Measurements from ENCODE around the gene TYW1B. TPM values are rescaled to one million over a fixed set of nuclear protein-coding genes. Genes with fewer than 3 reads are reported as not detected.
"Not testable (repeated sequence)": the region's sequence is repeated elsewhere in the genome, so short reads cannot be mapped to it uniquely, and the experiment has no call there.

The TYW1B gene
- total and polyA plus RNA-seq, 2 donors (not counting 3 experiments of a cell fraction or from before 2014, with no cell fraction given) = 0.69 to 2.7 TPM

DNA sequence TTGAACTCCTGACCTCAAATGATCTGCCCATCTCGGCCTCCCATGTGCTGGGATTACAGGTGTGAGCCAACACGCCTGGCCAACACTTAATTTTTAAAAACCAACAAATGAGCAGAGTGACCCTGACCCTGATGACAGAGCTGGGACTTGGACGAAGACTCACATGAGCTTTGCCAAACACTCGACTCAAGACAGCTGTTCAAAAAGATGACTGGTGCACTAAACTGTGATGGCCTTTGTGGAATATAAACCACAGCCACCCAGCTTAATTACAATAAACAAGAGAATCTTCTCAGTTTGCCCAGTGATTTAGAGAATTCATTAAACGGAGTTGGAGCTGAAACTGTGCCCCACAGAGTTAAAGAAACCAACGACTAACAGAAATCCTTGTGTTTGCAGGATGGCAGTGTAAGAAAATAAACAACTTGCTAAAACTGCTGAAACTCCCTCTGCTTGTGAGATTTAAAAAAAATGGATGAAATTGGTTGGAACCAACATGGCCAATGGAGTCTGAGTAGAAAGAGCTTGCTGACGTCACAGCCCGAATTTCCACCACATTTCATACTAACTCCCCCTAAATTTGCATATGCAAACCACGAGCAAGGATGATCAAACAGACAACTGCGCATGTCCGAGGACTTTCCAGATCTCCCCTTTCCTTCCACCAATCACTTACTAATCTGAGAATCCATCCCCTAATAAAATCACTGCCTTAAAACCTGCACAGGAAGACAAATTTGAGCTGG, 209.4 kb downstream of the TYW1B start:
- H3K9me1 ChIP-seq (replicated peaks; ENCODE audit: control insufficient read depth, extremely low read depth, insufficient read depth, low read length); H3K36me3 ChIP-seq (ENCODE audit: control insufficient read depth in 2 of 2, extremely low read depth in 1 of 2, insufficient read depth in 2 of 2, low read length in 2 of 2); H3K79me2 ChIP-seq (ENCODE audit: control insufficient read depth, insufficient read depth, low read length); DNase-seq (ENCODE audit: low read depth, low spot score); H4K20me1 ChIP-seq (replicated peaks; ENCODE audit: control insufficient read depth, extremely low read depth, insufficient read depth, low read length); H3K4me3 ChIP-seq (replicated peaks in 1 of 3; ENCODE audit: insufficient read depth in 1 of 3, low read depth in 1 of 3, low read length in 3 of 3); BruUV-seq (replicated peaks); POLR2A ChIA-PET; H2AFZ ChIP-seq (ENCODE audit: low read depth, low read length); FAIRE-seq; intact Hi-C loops (cut with micrococcal nuclease); CTCF ChIA-PET; H3K4me1 ChIP-seq (ENCODE audit: control insufficient read depth, extremely low read depth, insufficient read depth, low read length); H3K27me3 ChIP-seq (ENCODE audit: control insufficient read depth in 2 of 2, insufficient read depth in 2 of 2, low read length in 2 of 2); H3K9me3 ChIP-seq (replicated peaks; ENCODE audit: control insufficient read depth, insufficient read depth, low read length); H3K27ac ChIP-seq (ENCODE audit: insufficient read depth, low read depth, low read length); H3K9ac ChIP-seq (replicated peaks; ENCODE audit: extremely low read depth, insufficient read depth, low read length); dilution Hi-C loops (cut with MboI; ENCODE audit: extremely low pct_ligation_motif_present, low sequenced_read_pairs); H3K4me2 ChIP-seq (ENCODE audit: insufficient read depth, low read length): not testable (repeated sequence)

- CTCF ChIA-PET; H3K9ac ChIP-seq (replicated peaks; ENCODE audit: extremely low read depth, insufficient read depth, low read length); H4K20me1 ChIP-seq (replicated peaks; ENCODE audit: control insufficient read depth, extremely low read depth, insufficient read depth, low read length); H3K27me3 ChIP-seq (ENCODE audit: control insufficient read depth in 2 of 2, insufficient read depth in 2 of 2, low read length in 2 of 2); POLR2A ChIA-PET; intact Hi-C loops (cut with micrococcal nuclease); H3K4me1 ChIP-seq (ENCODE audit: control insufficient read depth, extremely low read depth, insufficient read depth, low read length); H3K36me3 ChIP-seq (ENCODE audit: control insufficient read depth in 2 of 2, extremely low read depth in 1 of 2, insufficient read depth in 2 of 2, low read length in 2 of 2); H3K79me2 ChIP-seq (ENCODE audit: control insufficient read depth, insufficient read depth, low read length); dilution Hi-C loops (cut with MboI; ENCODE audit: extremely low pct_ligation_motif_present, low sequenced_read_pairs); H2AFZ ChIP-seq (ENCODE audit: low read depth, low read length); H3K4me2 ChIP-seq (ENCODE audit: insufficient read depth, low read length); DNase-seq (ENCODE audit: low read depth, low spot score); H3K9me1 ChIP-seq (replicated peaks; ENCODE audit: control insufficient read depth, extremely low read depth, insufficient read depth, low read length); BruUV-seq (replicated peaks); FAIRE-seq; H3K4me3 ChIP-seq (replicated peaks in 1 of 3; ENCODE audit: insufficient read depth in 1 of 3, low read depth in 1 of 3, low read length in 3 of 3); H3K27ac ChIP-seq (ENCODE audit: insufficient read depth, low read depth, low read length); H3K9me3 ChIP-seq (replicated peaks; ENCODE audit: control insufficient read depth, insufficient read depth, low read length): not testable (repeated sequence)
Measured at GRCh38 chr7:72609761-72610160, 218.2 kb downstream of the TYW1B start.

- H2AFZ ChIP-seq (ENCODE audit: low read depth, low read length); H3K79me2 ChIP-seq (ENCODE audit: control insufficient read depth, insufficient read depth, low read length); FAIRE-seq; H3K9ac ChIP-seq (replicated peaks; ENCODE audit: extremely low read depth, insufficient read depth, low read length); CTCF ChIA-PET; BruUV-seq (replicated peaks); H3K4me2 ChIP-seq (ENCODE audit: insufficient read depth, low read length); H3K27me3 ChIP-seq (ENCODE audit: control insufficient read depth in 2 of 2, insufficient read depth in 2 of 2, low read length in 2 of 2); H3K4me3 ChIP-seq (replicated peaks in 1 of 3; ENCODE audit: insufficient read depth in 1 of 3, low read depth in 1 of 3, low read length in 3 of 3); H3K4me1 ChIP-seq (ENCODE audit: control insufficient read depth, extremely low read depth, insufficient read depth, low read length); H3K36me3 ChIP-seq (ENCODE audit: control insufficient read depth in 2 of 2, extremely low read depth in 1 of 2, insufficient read depth in 2 of 2, low read length in 2 of 2); dilution Hi-C loops (cut with MboI; ENCODE audit: extremely low pct_ligation_motif_present, low sequenced_read_pairs); H3K9me1 ChIP-seq (replicated peaks; ENCODE audit: control insufficient read depth, extremely low read depth, insufficient read depth, low read length); intact Hi-C loops (cut with micrococcal nuclease); POLR2A ChIA-PET; H4K20me1 ChIP-seq (replicated peaks; ENCODE audit: control insufficient read depth, extremely low read depth, insufficient read depth, low read length); DNase-seq (ENCODE audit: low read depth, low spot score); H3K9me3 ChIP-seq (replicated peaks; ENCODE audit: control insufficient read depth, insufficient read depth, low read length); H3K27ac ChIP-seq (ENCODE audit: insufficient read depth, low read depth, low read length): not testable (repeated sequence)
Measured at GRCh38 chr7:72607988-72608387, 220.0 kb downstream of the TYW1B start.

GRCh38 chr7:72605863-72606431, 222.1 kb downstream of the TYW1B start:
- H4K20me1 ChIP-seq (replicated peaks; ENCODE audit: control insufficient read depth, extremely low read depth, insufficient read depth, low read length); H3K36me3 ChIP-seq (ENCODE audit: control insufficient read depth in 2 of 2, extremely low read depth in 1 of 2, insufficient read depth in 2 of 2, low read length in 2 of 2); H3K4me3 ChIP-seq (replicated peaks in 1 of 3; ENCODE audit: insufficient read depth in 1 of 3, low read depth in 1 of 3, low read length in 3 of 3); CTCF ChIA-PET; POLR2A ChIA-PET; H2AFZ ChIP-seq (ENCODE audit: low read depth, low read length); H3K27me3 ChIP-seq (ENCODE audit: control insufficient read depth in 2 of 2, insufficient read depth in 2 of 2, low read length in 2 of 2); H3K27ac ChIP-seq (ENCODE audit: insufficient read depth, low read depth, low read length); H3K9me3 ChIP-seq (replicated peaks; ENCODE audit: control insufficient read depth, insufficient read depth, low read length); H3K9me1 ChIP-seq (replicated peaks; ENCODE audit: control insufficient read depth, extremely low read depth, insufficient read depth, low read length); intact Hi-C loops (cut with micrococcal nuclease); FAIRE-seq; dilution Hi-C loops (cut with MboI; ENCODE audit: extremely low pct_ligation_motif_present, low sequenced_read_pairs); H3K4me2 ChIP-seq (ENCODE audit: insufficient read depth, low read length); H3K4me1 ChIP-seq (ENCODE audit: control insufficient read depth, extremely low read depth, insufficient read depth, low read length); BruUV-seq (replicated peaks); H3K9ac ChIP-seq (replicated peaks; ENCODE audit: extremely low read depth, insufficient read depth, low read length); H3K79me2 ChIP-seq (ENCODE audit: control insufficient read depth, insufficient read depth, low read length); DNase-seq (ENCODE audit: low read depth, low spot score): not testable (repeated sequence)
